ENCODE results near the gene NCKAP5.

DNA sequence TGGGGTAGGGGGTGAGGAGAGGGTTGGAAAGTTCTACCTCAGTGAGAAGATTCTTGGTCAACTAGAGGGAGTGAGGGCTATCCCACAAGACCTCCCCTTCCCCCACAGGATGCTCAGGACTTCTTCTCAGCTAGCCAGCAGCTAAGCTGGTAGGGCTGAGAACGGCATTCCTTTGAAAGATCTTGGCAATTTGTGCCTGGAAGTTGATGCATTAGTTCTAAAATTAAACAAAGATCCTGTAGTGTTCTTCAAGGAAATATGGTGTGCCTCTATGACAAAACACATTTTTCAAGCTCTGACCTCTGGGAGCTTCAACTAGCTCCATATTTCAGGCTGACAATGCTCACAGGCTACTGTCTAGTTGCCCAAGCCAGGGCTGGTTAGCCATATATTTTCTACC, 900.6 kb downstream of the NCKAP5 start:
- TF ChIP-seq POLR2A (IDR thresholded peaks at IDR 0.05; ENCODE audit: low read length): no peak
- no peak for TF ChIP-seq CBX8 (IDR thresholded peaks at IDR 0.05)
- no peak for TF ChIP-seq CEBPB (IDR thresholded peaks at IDR 0.05)
- no peak for TF ChIP-seq CTCF (IDR thresholded peaks at IDR 0.05)
- TF ChIP-seq JUN (IDR thresholded peaks at IDR 0.05): no peak
- no peak for TF ChIP-seq CHD2 (IDR thresholded peaks at IDR 0.05; ENCODE audit: low read length, partially characterized antibody)
- TF ChIP-seq JUNB (IDR thresholded peaks at IDR 0.05): no peak
- TF ChIP-seq, protein P1, sequence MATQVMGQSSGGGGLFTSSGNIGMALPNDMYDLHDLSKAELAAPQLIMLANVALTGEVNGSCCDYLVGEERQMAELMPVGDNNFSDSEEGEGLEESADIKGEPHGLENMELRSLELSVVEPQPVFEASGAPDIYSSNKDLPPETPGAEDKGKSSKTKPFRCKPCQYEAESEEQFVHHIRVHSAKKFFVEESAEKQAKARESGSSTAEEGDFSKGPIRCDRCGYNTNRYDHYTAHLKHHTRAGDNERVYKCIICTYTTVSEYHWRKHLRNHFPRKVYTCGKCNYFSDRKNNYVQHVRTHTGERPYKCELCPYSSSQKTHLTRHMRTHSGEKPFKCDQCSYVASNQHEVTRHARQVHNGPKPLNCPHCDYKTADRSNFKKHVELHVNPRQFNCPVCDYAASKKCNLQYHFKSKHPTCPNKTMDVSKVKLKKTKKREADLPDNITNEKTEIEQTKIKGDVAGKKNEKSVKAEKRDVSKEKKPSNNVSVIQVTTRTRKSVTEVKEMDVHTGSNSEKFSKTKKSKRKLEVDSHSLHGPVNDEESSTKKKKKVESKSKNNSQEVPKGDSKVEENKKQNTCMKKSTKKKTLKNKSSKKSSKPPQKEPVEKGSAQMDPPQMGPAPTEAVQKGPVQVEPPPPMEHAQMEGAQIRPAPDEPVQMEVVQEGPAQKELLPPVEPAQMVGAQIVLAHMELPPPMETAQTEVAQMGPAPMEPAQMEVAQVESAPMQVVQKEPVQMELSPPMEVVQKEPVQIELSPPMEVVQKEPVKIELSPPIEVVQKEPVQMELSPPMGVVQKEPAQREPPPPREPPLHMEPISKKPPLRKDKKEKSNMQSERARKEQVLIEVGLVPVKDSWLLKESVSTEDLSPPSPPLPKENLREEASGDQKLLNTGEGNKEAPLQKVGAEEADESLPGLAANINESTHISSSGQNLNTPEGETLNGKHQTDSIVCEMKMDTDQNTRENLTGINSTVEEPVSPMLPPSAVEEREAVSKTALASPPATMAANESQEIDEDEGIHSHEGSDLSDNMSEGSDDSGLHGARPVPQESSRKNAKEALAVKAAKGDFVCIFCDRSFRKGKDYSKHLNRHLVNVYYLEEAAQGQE (IDR thresholded peaks at IDR 0.05): no peak
- TF ChIP-seq, protein P2, sequence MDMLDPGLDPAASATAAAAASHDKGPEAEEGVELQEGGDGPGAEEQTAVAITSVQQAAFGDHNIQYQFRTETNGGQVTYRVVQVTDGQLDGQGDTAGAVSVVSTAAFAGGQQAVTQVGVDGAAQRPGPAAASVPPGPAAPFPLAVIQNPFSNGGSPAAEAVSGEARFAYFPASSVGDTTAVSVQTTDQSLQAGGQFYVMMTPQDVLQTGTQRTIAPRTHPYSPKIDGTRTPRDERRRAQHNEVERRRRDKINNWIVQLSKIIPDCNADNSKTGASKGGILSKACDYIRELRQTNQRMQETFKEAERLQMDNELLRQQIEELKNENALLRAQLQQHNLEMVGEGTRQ (IDR thresholded peaks at IDR 0.05): no peak
- no peak for TF ChIP-seq CBX2 (IDR thresholded peaks at IDR 0.05; ENCODE audit: borderline replicate concordance, low read depth)
- TF ChIP-seq EP300 (IDR thresholded peaks at IDR 0.05): no peak

Measured in A549 (cell line).